D341Med (cell line): ENCODE data around the gene PPID.
"Not testable (repeated sequence)": the region's sequence is repeated elsewhere in the genome, so short reads cannot be mapped to it uniquely, and the experiment has no call there.

Source experiments
- DNase-seq: peaks from one replicate; pipeline ENCODE4 v3.0.0; 2012; ENCODE audit warnings: low spot score

The PPID gene

GRCh38 chr4:158722917-158723793, at the start of gene PPID:
TSS of gene PPID (minus strand) at chr4:158723396. CDS start at chr4:158723288, 108 bp downstream.
- DNase-seq, result peak; percentile 95

DNA sequence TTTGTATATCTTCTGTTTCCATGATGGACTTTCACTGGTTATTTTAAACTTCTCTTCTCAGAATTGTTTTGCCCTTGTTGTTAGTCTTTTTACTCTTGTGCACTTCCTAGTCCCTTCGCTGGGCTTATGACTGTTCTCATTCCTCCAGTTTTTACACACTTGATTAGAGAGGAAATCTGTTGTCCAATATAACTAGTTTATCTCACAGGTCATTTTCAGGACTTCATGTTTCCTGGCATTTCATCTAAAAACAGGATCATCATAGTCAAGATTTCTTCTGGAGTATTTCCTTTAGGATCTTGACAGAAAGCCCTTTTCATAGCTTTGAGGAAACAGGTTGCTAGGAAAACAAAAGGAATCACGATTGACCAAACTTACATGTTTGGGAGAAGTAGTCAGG, 48.6 kb upstream of the PPID start:
- no peak for DNase-seq

GRCh38 chr4:158770671-158771070, 47.5 kb upstream of the PPID start:
- DNase-seq, result no peak

- DNase-seq, result no peak
Observed at GRCh38 chr4:158769175-158769921, 46.2 kb upstream of the PPID start.

DNA sequence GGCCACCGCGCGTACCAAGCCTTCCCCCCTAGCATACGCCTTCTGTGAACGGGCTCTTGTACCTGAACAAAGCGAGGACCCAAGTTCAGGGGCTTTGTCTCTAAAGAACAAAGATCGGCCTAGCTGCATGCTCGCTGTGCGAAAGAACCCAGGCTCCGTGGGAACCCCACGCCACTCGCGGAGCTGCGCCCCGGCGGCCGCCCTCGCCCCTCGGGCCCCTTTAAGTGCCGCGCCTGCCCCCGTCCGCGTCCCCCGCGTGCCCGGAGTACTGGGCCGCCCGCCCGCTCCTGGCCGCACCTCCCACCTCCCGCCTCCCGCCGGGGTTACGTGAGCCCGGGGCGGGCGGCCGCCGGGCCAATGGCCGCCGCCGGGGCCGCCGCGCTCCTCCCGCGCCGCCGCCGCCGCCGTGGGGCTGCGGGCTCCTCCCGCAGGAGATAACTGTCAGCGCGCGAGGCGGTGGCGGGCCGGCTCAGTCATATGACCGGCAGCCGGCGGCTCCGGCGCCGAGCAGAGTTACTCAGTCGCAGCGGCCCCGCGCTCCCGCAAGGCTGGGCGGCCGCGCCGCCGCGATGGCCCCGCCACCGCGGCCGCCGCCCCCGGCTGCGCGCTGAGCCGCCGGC, 45.5 kb upstream of the PPID start, which contains the start of gene FNIP2:
FNIP2 (plus strand) TSS at position 472 of the 620 bp plus-strand sequence. CDS start 187 bp downstream, outside the sequence.
- DNase-seq, result peak; percentile 98

DNA sequence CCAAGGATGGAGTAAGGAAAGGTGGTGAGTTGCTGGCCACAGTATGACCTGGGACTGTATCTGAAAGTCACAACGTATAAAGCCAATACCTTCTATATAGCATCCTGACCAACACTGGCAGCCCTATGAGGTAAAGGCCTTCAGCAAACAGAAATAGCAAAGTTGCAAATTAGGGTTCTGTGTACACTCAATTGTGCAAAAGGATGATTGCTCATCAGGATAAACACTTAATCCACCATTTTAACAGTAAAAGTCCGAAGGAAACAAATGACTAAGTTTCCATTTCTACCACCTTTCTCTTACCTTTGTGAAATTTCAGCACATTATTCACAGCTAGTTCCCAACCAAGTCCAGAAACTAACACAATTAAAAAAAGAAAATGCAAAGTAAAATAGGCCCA, 44.3 kb upstream of the PPID start:
- no peak for DNase-seq

DNA sequence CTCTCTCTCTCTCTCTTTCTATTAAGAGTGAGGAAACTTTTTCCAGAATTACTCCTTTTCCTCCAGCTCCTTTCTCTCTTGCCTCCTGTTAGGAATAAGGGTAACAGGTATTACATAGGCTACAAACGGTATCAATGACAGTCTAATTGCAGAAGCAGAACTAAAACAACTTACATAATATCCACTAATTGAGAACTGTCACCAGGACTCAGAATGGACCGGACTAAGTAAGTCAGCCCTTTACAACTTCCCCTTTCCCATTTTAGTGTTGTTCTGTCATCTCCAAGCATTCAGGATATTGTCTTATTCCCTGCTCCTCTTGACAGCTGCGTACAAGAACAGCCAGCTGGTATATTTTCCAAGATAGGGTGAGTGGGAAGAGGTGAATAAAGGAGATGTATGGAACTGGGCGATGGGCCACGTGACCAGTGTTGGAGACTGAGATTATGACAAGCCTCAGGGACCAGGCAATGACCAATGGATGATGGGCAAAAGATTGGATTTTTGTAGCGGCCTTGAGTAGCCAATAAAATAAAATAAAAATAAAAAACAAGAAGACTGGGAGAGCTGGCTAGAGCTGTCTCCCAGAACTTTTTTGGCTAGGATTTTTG, 43.3 kb upstream of the PPID start:
- no peak for DNase-seq

- DNase-seq, result no peak
Observed at GRCh38 chr4:158763462-158763861, 40.3 kb upstream of the PPID start.

DNA sequence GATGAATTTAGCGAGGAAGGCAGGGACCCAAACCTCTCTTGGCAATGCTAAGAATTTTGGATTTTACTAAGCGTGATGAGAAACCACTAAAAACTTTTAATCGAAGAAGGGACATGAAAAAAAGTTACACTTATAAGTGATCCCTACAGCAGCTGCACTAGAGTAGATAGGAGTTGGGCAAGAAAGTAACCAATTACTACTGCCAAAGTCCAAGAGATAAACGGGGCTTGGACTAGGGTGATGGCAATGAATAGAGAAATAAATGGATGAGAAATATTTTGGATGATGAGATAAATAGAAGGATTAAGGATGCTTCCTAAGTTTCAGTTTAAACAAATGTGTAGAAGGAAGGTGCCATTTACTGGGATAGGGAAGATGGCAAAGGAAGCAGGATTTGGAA, 39.4 kb upstream of the PPID start:
- DNase-seq, result no peak

DNA sequence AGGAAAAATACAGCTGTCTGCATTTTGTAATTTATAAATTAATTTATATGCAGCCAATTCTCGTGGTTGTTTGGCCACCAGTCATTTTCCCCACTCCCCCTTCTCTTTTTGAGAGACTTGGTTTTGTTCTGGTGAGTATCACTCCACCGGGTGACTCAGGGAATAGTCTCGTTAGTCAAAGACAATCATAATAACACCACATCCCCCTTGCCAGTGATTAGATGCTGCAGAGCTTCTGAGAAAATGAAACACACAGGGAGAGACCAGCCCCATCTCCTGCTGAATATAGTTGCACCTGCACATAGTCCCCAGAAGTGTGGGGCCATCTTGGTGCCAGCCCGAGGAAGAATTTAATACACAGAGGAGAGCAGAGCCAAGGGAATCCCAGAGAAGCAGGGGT, 37.7 kb upstream of the PPID start:
- DNase-seq, result no peak

DNA sequence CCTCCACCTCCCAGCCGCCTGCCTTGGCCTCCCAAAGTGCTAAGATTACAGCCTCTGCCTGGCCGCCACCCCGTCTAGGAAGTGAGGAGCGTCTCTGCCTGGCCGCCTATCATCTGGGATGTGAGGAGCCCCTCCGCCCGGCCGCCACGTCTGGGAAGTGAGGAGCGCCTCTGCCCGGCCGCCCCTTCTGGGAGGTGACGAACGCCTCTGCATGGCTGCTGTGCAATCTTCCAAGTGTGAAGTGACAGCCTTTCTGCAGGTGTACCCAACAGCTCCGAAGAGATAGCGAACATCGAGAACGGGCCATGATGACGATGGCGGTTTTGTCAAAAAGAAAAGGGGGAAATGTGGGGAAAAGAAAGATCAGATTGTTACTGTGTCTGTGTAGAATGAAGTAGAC, 36.3 kb upstream of the PPID start:
- DNase-seq, result not testable (repeated sequence)

GRCh38 chr4:158758703-158759102, 35.5 kb upstream of the PPID start:
- no peak for DNase-seq

GRCh38 chr4:158758142-158758541, 34.9 kb upstream of the PPID start:
- DNase-seq, result no peak

DNA sequence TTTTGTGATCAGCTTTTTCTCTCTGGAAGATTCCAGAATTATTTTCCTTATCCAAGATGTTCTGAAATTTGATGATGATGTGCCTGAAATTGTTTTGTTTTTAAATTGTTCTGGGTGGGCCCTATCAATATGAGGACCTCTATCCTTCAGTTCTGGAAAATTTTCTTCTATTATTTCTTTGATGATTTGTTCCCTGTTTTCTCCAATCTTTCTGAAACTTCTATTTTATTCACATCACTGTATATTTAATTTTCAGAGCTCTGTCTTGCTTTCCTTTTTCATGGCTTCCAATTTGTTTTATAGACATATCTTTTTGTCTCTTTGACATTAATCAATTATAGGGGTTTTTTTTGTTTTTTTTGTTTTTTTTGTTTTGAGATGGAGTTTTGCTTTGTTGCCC, 33.4 kb upstream of the PPID start:
- no peak for DNase-seq

GRCh38 chr4:158755819-158756218, 32.6 kb upstream of the PPID start:
- DNase-seq, result not testable (repeated sequence)

DNA sequence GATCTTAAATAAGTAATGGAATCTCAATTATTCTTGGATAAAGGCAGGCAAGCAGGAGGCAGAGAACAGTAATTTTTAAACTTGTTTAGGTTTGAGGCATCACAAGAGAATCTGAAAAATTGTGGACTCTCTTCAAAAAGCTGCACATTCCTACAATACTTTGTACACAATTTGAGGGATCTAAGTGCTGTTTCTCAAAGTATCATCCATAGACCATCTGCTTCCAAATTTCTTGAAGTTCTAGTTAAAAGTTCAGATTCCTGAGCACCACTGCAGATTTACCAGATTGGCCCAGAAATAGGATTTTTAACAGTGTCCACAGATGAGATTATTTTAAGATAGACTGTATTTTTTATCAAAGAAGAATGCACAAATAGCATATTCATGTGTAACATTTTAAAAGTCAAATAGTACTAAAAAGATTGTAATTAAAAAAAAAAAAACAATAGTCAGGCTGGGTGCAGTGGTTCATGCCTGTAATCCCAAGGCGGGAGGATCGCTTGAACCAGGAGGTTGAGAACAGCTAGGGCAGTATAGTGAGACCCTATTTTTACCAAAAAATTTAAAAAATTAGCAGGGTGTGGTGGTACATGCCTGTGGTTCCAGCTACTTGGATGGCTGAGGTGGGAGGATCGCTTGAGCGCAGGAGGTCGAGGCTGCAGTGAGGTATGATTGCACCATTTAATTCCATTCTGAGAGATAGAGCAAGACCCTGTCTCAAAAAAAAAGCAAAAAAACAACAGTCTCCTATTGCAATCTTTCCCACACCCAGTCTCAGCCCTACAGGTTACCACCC, 31.4 kb upstream of the PPID start:
- no peak for DNase-seq

GRCh38 chr4:158750379-158750778, 27.2 kb upstream of the PPID start:
- no peak for DNase-seq

DNA sequence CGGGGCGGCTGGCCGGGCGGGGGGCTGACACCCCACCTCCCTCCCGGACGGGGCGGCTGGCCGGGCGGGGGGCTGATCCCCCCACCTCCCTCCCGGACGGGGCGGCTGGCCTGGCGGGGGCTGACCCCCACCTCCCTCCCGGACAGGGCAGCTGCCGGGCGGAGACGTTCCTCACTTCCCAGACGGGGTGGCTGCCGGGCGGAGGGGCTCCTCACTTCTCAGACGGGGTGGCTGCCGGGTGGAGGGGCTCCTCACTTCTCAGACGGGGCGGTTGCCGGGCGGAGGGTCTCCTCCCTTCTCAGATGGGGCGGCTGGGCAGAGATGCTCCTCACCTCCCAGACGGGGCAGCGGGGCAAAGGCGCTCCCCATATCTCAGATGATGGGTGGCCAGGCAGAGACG, 23.3 kb upstream of the PPID start:
- not testable (repeated sequence) for DNase-seq

- no peak for DNase-seq
Observed at GRCh38 chr4:158741326-158742021, 18.3 kb upstream of the PPID start.

- no peak for DNase-seq
Observed at GRCh38 chr4:158739600-158739999, 16.4 kb upstream of the PPID start.

DNA sequence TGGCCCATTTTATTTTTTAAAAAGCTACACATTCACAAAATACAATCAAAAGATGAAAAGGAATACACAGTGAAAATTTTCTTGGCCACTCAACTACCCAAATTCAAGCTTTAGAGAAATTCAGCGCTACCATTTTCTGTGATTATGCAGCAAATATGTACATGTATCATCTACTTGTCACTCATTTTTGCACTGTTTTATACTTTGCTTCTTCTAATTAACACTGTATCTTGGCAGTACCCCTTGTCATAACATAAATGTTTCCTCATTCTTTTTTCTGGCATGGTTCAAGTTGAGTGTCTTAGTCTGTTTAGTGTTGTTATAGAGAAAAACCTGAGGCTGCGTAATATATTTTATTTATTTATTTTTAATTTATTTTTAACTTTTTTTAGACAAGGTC, 15.7 kb upstream of the PPID start:
- no peak for DNase-seq
